Caki2 (cell line): ENCODE data around the gene ST6GALNAC6. TPM values are rescaled to one million over a fixed set of nuclear protein-coding genes. Genes with fewer than 3 reads are reported as not detected.

Source experiments
- DNase-seq: peaks from one replicate; pipeline ENCODE4 v3.0.0-alpha.2; 2015; ENCODE audit warnings: low read depth
- in situ Hi-C: cut with HindIII; loops from 2 replicates; pipeline ENCODE4 v1.10.0; 2016; ENCODE audit warnings: low sequenced_read_pairs, low pct_unique_long_range_greater_than_20kb, mixed read lengths
- total RNA-seq: library from RNA; depleted of rRNA; stranded (reverse); fragments of >200 nt; shearing (Covaris generic); gene quantifications from 2 replicates; pipeline ENCODE4 v1.2.3, GENCODE V29; 2014; ENCODE audit warnings: low replicate concordance

ST6GALNAC6 gene
- total RNA-seq, 1 experiment from 2014 or later = 22.8 TPM

- peak; percentile 75 for DNase-seq
- in situ Hi-C loops = no loop called here
Measured at GRCh38 chr9:127869310-127870152, 29.9 kb downstream of the ST6GALNAC6 start.

GRCh38 chr9:127868278-127868902 is 31.0 kb downstream of the ST6GALNAC6 start:
- in situ Hi-C loops = no loop called here
- DNase-seq = no peak

- in situ Hi-C loops = no loop called here
- no peak for DNase-seq
Measured at GRCh38 chr9:127867356-127868277, 31.8 kb downstream of the ST6GALNAC6 start.

GRCh38 chr9:127866535-127866934 is 32.9 kb downstream of the ST6GALNAC6 start:
- no peak for DNase-seq
- in situ Hi-C loops = no loop called here

GRCh38 chr9:127865645-127866464 is 33.5 kb downstream of the ST6GALNAC6 start:
- no peak for DNase-seq
- in situ Hi-C loops = no loop called here

- no peak for DNase-seq
- in situ Hi-C loops = no loop called here
Measured at GRCh38 chr9:127863191-127863621, 36.2 kb downstream of the ST6GALNAC6 start.

GRCh38 chr9:127862075-127863011 is 37.1 kb downstream of the ST6GALNAC6 start:
- DNase-seq = no peak

GRCh38 chr9:127860779-127861178 is 38.6 kb downstream of the ST6GALNAC6 start:
- in situ Hi-C loops = no loop called here
- no peak for DNase-seq

More at GRCh38 chr9:127862075-127863011, 37.1 kb downstream of the ST6GALNAC6 start:
- in situ Hi-C loops = no loop called here

- in situ Hi-C loops = no loop called here
Measured at GRCh38 chr9:127860260-127860659, 39.1 kb downstream of the ST6GALNAC6 start.

GRCh38 chr9:127858041-127858512 is 41.3 kb downstream of the ST6GALNAC6 start:
- in situ Hi-C loops = no loop called here
- no peak for DNase-seq

More at GRCh38 chr9:127860260-127860659, 39.1 kb downstream of the ST6GALNAC6 start:
- no peak for DNase-seq

- in situ Hi-C loops = no loop called here
- no peak for DNase-seq
Measured at GRCh38 chr9:127857278-127857677, 42.1 kb downstream of the ST6GALNAC6 start.

- no peak for DNase-seq
- in situ Hi-C loops = no loop called here
Measured at GRCh38 chr9:127856729-127857116, 42.7 kb downstream of the ST6GALNAC6 start.

GRCh38 chr9:127856094-127856728 is 43.2 kb downstream of the ST6GALNAC6 start:
- in situ Hi-C loops = no loop called here

GRCh38 chr9:127855522-127855921 is 43.9 kb downstream of the ST6GALNAC6 start:
- DNase-seq = no peak
- in situ Hi-C loops = no loop called here

More at GRCh38 chr9:127856094-127856728, 43.2 kb downstream of the ST6GALNAC6 start:
- no peak for DNase-seq

GRCh38 chr9:127854960-127855359 is 44.4 kb downstream of the ST6GALNAC6 start:
- DNase-seq = no peak
- in situ Hi-C loops = no loop called here

- DNase-seq = peak; percentile 29
- in situ Hi-C loops = no loop called here
Measured at GRCh38 chr9:127854184-127854806, 45.1 kb downstream of the ST6GALNAC6 start, which contains the start of gene ENG. ENG (minus strand) TSS chr9:127854658; CDS start chr9:127854355, 303 bp downstream.
